Testis (tissue), 2 donors: ENCODE measurements around the gene PLG.

Source experiments
- POLR2A ChIP-seq: fragments of 450-650 bp; IDR thresholded peaks from one replicate; pipeline ENCODE4 v1.6.1; 2017; ENCODE audit warnings: antibody characterized with exemption, mild to moderate bottlenecking, moderate library complexity
- TF ChIP-seq, protein P1 (sequence below), 3 experiments: fragments of 450-650 bp in 2 of 3; fragments of 200-600 bp in 1 of 3; sonication (generic) in 1 of 3; IDR thresholded peaks; one replicate each; pipeline ENCODE4 v1.5.1; 2016 to 2019; ENCODE audit warnings: antibody characterized with exemption in 3 of 3, mild to moderate bottlenecking in 2 of 3, moderate library complexity in 1 of 3

DNA sequence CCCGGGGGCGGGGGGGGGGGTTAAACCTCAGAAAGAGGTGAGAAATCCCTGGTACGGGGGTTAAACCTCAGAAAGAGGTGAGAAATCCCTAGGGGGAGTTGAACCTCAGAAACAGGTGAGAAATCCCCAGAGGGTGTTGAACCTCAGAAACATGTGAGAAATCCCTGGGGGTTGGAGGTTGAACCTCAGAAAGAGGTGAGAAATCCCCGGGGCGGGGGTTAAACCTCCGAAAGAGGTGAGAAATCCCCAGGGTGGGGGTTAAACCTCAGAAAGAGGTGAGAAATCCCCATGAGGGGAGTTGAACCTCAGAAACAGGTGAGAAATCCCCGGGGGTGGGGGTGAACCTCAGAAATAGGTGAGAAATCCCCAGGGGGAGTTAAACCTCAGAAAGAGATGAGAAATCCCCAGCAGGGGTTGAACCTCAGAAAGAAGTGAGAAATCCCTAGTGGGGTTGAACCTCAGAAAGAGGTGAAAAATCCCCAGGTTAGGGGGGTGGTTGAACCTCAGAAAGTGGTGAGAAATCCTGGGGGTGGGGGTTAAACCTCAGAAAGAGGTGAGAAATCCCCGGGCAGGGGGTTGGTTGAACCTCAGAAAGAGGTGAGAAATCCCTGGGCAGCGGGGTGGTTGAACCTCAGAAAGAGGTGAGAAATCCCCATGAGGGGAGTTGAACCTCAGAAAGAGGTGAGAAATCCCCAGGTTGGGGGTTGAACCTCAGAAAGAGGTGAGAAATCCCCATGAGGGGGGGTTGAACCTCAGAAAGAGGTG lies 87.4 kb downstream of the PLG start:
- TF ChIP-seq POLR2A = no peak
- TF ChIP-seq, protein P1, sequence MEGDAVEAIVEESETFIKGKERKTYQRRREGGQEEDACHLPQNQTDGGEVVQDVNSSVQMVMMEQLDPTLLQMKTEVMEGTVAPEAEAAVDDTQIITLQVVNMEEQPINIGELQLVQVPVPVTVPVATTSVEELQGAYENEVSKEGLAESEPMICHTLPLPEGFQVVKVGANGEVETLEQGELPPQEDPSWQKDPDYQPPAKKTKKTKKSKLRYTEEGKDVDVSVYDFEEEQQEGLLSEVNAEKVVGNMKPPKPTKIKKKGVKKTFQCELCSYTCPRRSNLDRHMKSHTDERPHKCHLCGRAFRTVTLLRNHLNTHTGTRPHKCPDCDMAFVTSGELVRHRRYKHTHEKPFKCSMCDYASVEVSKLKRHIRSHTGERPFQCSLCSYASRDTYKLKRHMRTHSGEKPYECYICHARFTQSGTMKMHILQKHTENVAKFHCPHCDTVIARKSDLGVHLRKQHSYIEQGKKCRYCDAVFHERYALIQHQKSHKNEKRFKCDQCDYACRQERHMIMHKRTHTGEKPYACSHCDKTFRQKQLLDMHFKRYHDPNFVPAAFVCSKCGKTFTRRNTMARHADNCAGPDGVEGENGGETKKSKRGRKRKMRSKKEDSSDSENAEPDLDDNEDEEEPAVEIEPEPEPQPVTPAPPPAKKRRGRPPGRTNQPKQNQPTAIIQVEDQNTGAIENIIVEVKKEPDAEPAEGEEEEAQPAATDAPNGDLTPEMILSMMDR (IDR thresholded peaks at IDR 0.05) = no peak
